HT1080 (cell line): ENCODE data around the gene BHLHE41. TPM values are rescaled to one million over a fixed set of nuclear protein-coding genes. Genes with fewer than 3 reads are reported as not detected.

ENCODE experiments used
- DNase-seq: peaks from one replicate; pipeline ENCODE4 v3.0.0-alpha.2; 2015; ENCODE audit warnings: low read depth
- total RNA-seq: library from RNA; depleted of rRNA; stranded (reverse); fragments of >200 nt; shearing (Covaris generic); gene quantifications from 2 replicates; pipeline ENCODE4 v1.2.3, GENCODE V29; 2014; rRNA removed

The BHLHE41 gene
- total RNA-seq, 1 experiment from 2014 or later: 1.5 TPM

DNA sequence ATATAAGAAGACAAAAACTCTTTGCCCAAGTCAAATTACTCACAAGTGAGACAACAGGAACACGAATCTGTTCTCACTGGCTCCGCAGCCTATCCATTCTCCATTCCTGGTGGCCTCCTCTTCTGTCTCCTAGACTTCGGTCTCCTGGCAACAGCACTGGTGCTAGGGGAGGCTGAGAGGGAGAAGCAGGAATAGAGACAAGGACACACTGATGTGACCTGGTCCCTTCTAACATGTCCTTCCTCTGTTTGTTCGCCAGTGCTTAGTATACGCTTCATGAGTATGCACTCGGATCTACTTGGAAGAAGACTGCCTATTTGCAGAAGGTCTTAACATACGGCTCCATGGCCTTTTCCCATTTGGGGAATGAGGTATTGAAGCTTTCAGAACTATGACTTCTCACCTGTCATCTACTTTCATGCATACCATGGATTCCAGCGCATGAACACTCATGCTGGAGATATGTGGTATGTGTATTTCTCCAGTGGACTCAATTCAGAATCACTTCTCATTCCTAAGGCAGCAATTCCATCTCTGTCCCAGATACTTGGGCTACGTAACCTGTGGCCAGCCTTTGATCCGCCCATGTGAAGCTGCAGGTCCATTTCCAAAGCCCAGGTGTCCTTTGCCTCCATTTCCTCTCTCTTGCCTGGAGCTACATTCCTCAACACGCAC, 33.9 kb downstream of the BHLHE41 start:
- DNase-seq: peak; percentile 43

DNA sequence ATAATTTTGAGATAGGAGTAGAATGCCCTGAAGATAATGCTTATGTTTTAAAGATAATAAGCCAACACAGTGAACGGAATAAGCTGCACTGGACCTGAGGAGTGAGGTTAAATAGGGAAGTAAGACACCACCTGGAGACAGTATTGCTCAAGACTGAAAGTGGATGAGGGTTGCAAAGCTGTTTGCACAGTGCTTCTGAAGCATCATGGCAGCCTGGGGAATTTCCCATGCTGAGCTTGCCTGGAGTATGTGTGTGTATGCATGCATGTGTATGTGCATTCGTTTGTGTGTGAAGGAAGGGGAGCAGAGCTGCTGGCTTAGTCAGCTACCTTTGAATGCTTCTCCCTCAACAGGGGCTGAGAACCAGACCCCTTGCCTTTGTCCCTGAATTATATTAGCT, 35.8 kb downstream of the BHLHE41 start:
- no peak for DNase-seq

DNA sequence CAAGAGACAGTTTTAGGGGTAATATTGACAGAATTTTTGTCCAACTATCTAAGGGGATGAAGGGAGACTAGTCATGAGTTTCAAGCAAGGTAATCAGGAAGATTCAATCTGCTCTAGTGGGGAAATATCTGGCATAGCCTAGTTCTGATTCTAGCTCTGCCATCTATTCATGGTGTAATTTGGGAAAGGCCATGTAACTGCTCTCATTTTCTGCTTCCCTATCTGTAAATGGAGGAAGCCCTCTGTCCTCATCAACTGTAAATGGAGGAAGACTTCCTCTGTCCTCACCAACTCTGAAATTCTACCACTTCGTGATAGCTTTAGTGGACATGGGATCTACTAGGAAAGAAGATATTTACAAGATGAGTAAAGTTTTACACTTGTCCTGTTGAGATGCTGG, 37.9 kb downstream of the BHLHE41 start:
- DNase-seq: no peak

DNA sequence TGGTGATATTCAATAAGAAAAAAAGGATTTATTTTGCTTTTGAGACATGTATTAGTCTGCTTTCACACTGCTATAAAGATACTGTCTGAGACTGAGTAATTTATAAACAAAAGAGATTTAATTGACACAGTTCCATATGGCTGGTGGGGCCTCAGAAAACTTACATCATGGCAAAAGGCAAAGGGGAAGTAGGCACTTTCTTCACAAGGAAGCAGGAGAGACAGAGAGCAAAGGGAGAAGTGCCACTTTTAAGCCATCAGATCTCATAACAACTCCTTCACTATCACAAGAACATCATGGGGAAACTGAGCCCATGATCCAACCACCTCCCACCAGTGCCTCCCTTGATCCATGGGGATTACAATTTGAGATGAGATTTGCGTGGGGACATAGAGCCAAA, 43.9 kb downstream of the BHLHE41 start:
- DNase-seq: no peak

DNA sequence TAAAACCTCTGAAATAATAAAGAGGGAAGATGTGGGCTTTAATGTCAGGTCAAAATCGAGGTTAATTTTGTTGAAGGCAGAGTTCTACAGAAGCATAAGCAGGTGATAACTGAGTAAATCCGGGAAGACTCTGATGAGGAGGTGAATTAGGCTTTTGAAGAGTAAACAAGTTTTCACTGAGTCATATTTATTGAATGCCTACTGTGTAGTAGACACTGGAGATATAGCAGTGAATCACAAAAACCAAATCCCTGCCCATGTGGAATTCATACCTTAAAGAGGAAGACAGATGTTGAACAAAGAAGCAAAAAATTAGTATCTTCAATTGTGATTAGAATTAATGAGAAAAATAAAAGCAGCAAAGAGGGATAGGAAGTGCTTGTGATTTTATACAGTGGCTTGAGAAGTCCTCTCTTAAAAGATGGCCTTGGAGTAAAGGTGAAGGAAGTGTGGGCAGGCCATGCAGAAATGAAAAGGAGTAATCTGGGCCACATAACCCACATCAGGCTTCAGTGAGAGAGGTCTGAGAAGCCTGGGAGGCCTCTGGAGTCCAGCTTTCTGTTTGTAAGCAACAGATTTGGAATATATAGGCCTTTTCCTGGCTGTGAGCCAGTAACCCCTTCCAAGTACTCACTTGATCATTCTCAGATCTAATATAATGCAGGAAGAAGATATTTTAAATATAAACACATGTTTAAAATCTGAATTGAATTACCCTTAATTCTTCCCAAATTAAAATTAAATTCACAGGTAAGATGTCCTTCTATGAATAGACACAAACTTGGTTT, 46.7 kb downstream of the BHLHE41 start:
- peak; percentile 18 for DNase-seq

Other genes with a start within 250 kb of the BHLHE41 start
- 33.5 and 45.6 TPM in 2 replicates for gene RASSF8, start 166.4 kb downstream of the BHLHE41 start, total RNA-seq
- gene SSPN, start 70.5 kb upstream of the BHLHE41 start, total RNA-seq: 1.4 TPM in 1 of 2 replicates, not detected in the other